ENCODE results near the gene TCEANC2. TPM values are rescaled to one million over a fixed set of nuclear protein-coding genes. Genes with fewer than 3 reads are reported as not detected.

The TCEANC2 gene
- total RNA-seq, 1 donor from 2014 or later, result 4.7 TPM

- intact Hi-C loops (cut with DNase I), result no loop called here
- no peak overlapping the region for H3K4me3 ChIP-seq
- H3K36me3 ChIP-seq, result no peaks in the 10 kb centered on the region
- no peak overlapping the region for H3K27ac ChIP-seq
- no peak for DNase-seq
- TF ChIP-seq CTCF (IDR thresholded peaks at IDR 0.05), result no peak
- no peaks in the 10 kb centered on the region for H3K4me1 ChIP-seq
- ATAC-seq, result no peak
- no peaks in the 10 kb centered on the region for H3K27me3 ChIP-seq
- no peaks in the 10 kb centered on the region for H3K9me3 ChIP-seq
Measured at GRCh38 chr1:54136269-54136896, 83.0 kb downstream of the TCEANC2 start.

- Histone ChIP-seq H3K36me3 (no peaks in the 10 kb centered on the region), H3K4me1 (no peaks in the 10 kb centered on the region), H3K4me3 (no peak overlapping the region), H3K9me3 (no peaks in the 10 kb centered on the region), H3K27me3 (no peaks in the 10 kb centered on the region), H3K27ac (no peak overlapping the region)
- DNase-seq (no peak), ATAC-seq (no peak)
- intact Hi-C loops (cut with DNase I), result no loop called here
- TF ChIP-seq CTCF (IDR thresholded peaks at IDR 0.05), result no peak
Measured at GRCh38 chr1:54136963-54137533, 83.6 kb downstream of the TCEANC2 start.

- H3K27me3 ChIP-seq, result no peaks in the 10 kb centered on the region
- no peaks in the 10 kb centered on the region for H3K4me1 ChIP-seq
- H3K27ac ChIP-seq, result no peak overlapping the region
- ATAC-seq, result no peak
- H3K4me3 ChIP-seq, result no peak overlapping the region
- H3K36me3 ChIP-seq, result no peaks in the 10 kb centered on the region
- H3K9me3 ChIP-seq, result no peaks in the 10 kb centered on the region
- DNase-seq, result no peak
- intact Hi-C loops (cut with DNase I), result no loop called here
- TF ChIP-seq CTCF (IDR thresholded peaks at IDR 0.05), result no peak
Measured at GRCh38 chr1:54137534-54138061, 84.2 kb downstream of the TCEANC2 start.

GRCh38 chr1:54138994-54139393, 85.6 kb downstream of the TCEANC2 start:
- Histone ChIP-seq H3K4me3 (no peak overlapping the region), H3K27me3 (no peaks in the 10 kb centered on the region), H3K9me3 (no peaks in the 10 kb centered on the region), H3K36me3 (no peaks in the 10 kb centered on the region), H3K4me1 (no peaks in the 10 kb centered on the region), H3K27ac (no peak overlapping the region)
- no peak for DNase-seq
- no peak for ATAC-seq
- TF ChIP-seq CTCF (IDR thresholded peaks at IDR 0.05), result no peak
- intact Hi-C loops (cut with DNase I), result no loop called here

GRCh38 chr1:54139711-54140110, 86.3 kb downstream of the TCEANC2 start:
- no peaks in the 10 kb centered on the region for H3K36me3 ChIP-seq
- intact Hi-C loops (cut with DNase I), result no loop called here
- H3K9me3 ChIP-seq, result no peaks in the 10 kb centered on the region
- no peak overlapping the region for H3K4me3 ChIP-seq
- H3K27ac ChIP-seq, result no peak overlapping the region
- ATAC-seq, result no peak
- no peaks in the 10 kb centered on the region for H3K27me3 ChIP-seq
- TF ChIP-seq CTCF (IDR thresholded peaks at IDR 0.05), result no peak
- DNase-seq, result no peak
- no peaks in the 10 kb centered on the region for H3K4me1 ChIP-seq
